Body of pancreas (tissue), 4 donors: ENCODE data around the gene L1CAM.

Source experiments
- CTCF ChIP-seq, 7 experiments: fragments of 450-650 bp in 4 of 7; fragments of 200-600 bp in 3 of 7; sonication (generic) in 3 of 7; IDR thresholded peaks; one replicate each; pipeline ENCODE4 v1.5.1; 2016 to 2019; ENCODE audit warnings: antibody characterized with exemption in 7 of 7
- POLR2A ChIP-seq, 3 donors: fragments of 450-650 bp; IDR thresholded peaks; one replicate each; pipeline ENCODE4 v1.6.1; 2016; ENCODE audit warnings: antibody characterized with exemption in 3 of 3, mild to moderate bottlenecking in 2 of 3

- TF ChIP-seq CTCF (IDR thresholded peaks at IDR 0.05) (no peak), POLR2A (IDR thresholded peaks at IDR 0.05) (no peak)
These were observed 24.0 kb upstream of the L1CAM start for GRCh38 chrX:153909980-153910360.
